ENCODE measurements around the gene PRDM2. TPM values are rescaled to one million over a fixed set of nuclear protein-coding genes. Genes with fewer than 3 reads are reported as not detected.

The PRDM2 gene
- total RNA-seq, 4 donors from 2014 or later = 34.7 to 70.1 (median 53.0) TPM

DNA sequence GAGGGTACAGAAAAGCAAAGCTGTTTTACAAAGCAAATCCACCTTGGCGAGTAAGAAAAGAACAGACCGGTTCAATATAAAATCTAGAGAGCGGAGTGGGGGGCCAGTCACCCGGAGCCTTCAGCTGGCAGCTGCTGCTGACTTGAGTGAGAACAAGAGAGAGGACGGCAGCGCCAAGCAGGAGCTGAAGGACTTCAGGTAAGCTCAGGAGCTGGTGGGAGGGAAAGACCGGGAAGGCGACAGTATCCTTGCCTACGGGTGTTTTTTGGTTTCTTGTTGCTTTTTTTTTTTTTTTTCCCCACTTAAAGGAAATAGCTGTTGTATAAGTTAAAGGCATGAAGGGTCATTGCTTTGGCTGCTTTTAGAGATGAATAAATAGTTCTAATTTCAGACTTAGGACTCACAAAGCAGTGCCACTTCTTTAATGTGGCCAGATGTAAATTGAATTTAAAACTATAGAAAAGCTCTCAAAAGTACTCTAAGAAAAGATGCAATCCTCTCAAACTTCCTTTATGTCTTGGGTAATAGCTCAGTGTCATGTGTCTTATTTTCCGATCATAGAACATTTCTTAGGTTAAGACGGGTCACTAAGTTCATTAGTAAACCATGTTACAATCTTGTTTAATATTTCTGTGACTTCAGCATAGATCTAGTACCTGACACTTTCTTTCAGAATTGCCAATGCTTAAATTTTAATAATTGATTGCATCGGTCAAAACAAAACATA is 82.8 kb downstream of the PRDM2 start:
- TF ChIP-seq POLR2A (IDR thresholded peaks at IDR 0.05) = no peak
- TF ChIP-seq, protein P1, sequence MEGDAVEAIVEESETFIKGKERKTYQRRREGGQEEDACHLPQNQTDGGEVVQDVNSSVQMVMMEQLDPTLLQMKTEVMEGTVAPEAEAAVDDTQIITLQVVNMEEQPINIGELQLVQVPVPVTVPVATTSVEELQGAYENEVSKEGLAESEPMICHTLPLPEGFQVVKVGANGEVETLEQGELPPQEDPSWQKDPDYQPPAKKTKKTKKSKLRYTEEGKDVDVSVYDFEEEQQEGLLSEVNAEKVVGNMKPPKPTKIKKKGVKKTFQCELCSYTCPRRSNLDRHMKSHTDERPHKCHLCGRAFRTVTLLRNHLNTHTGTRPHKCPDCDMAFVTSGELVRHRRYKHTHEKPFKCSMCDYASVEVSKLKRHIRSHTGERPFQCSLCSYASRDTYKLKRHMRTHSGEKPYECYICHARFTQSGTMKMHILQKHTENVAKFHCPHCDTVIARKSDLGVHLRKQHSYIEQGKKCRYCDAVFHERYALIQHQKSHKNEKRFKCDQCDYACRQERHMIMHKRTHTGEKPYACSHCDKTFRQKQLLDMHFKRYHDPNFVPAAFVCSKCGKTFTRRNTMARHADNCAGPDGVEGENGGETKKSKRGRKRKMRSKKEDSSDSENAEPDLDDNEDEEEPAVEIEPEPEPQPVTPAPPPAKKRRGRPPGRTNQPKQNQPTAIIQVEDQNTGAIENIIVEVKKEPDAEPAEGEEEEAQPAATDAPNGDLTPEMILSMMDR (IDR thresholded peaks at IDR 0.05) = no peak
- no peaks in the 10 kb centered on the region for H3K9me3 ChIP-seq
- no peak for DNase-seq
- no peak overlapping the region for H3K4me3 ChIP-seq
- H3K4me1 ChIP-seq = no peaks in the 10 kb centered on the region
- H3K36me3 ChIP-seq = peaks cover 0 to 73% (median 0%) of the 10 kb centered on the region in 3 donors
- H3K27me3 ChIP-seq = no peaks in the 10 kb centered on the region
- peak overlapping the region in 1 of 4 donors; percentile 59 for H3K27ac ChIP-seq

- no peak overlapping the region for H3K4me3 ChIP-seq
- TF ChIP-seq, protein P1 (IDR thresholded peaks at IDR 0.05) = no peak
- no peaks in the 10 kb centered on the region for H3K4me1 ChIP-seq
- H3K9me3 ChIP-seq = no peaks in the 10 kb centered on the region
- peaks cover 0 to 69% (median 0%) of the 10 kb centered on the region in 3 donors for H3K36me3 ChIP-seq
- no peak for DNase-seq
- H3K27me3 ChIP-seq = no peaks in the 10 kb centered on the region
- no peak overlapping the region for H3K27ac ChIP-seq
These were observed 83.6 kb downstream of the PRDM2 start for GRCh38 chr1:13783551-13783950.

GRCh38 chr1:13784971-13785370 is 85.0 kb downstream of the PRDM2 start:
- Histone ChIP-seq H3K4me1 (no peaks in the 10 kb centered on the region), H3K36me3 (peaks cover 0 to 68% (median 0%) of the 10 kb centered on the region in 3 donors), H3K4me3 (no peak overlapping the region), H3K9me3 (no peaks in the 10 kb centered on the region), H3K27me3 (no peaks in the 10 kb centered on the region), H3K27ac (no peak overlapping the region)
- DNase-seq = no peak
- TF ChIP-seq, protein P1 (IDR thresholded peaks at IDR 0.05) = no peak
- no peak for TF ChIP-seq POLR2A (IDR thresholded peaks at IDR 0.05)

GRCh38 chr1:13786541-13786940 is 86.6 kb downstream of the PRDM2 start:
- Histone ChIP-seq H3K9me3 (no peaks in the 10 kb centered on the region), H3K4me1 (no peaks in the 10 kb centered on the region), H3K4me3 (no peak overlapping the region), H3K27me3 (no peaks in the 10 kb centered on the region), H3K36me3 (peaks cover 0 to 53% (median 0%) of the 10 kb centered on the region in 3 donors), H3K27ac (no peak overlapping the region)
- TF ChIP-seq, protein P1 (IDR thresholded peaks at IDR 0.05) = no peak
- no peak for TF ChIP-seq POLR2A (IDR thresholded peaks at IDR 0.05)
- DNase-seq = no peak

- no peaks in the 10 kb centered on the region for H3K27me3 ChIP-seq
- H3K4me3 ChIP-seq = no peak overlapping the region
- TF ChIP-seq, protein P1 (IDR thresholded peaks at IDR 0.05) = no peak
- no peak for TF ChIP-seq POLR2A (IDR thresholded peaks at IDR 0.05)
- H3K36me3 ChIP-seq = peaks cover 0 to 44% (median 0%) of the 10 kb centered on the region in 3 donors
- no peak overlapping the region for H3K27ac ChIP-seq
- no peaks in the 10 kb centered on the region for H3K9me3 ChIP-seq
- DNase-seq = no peak
- H3K4me1 ChIP-seq = no peaks in the 10 kb centered on the region
These were observed 88.8 kb downstream of the PRDM2 start for GRCh38 chr1:13788795-13789194.

Data from Peyer's patch (tissue), 4 donors.